VCaP (cell line): ENCODE measurements around the gene PLXNC1.

Source experiments
- H3K27ac ChIP-seq: fragments of 450-650 bp; 2 replicates; pipeline ENCODE4 v1.5.1; 2017
- TF ChIP-seq, protein P1 (sequence below): fragments of 450-650 bp; conservative IDR thresholded peaks from 2 replicates; pipeline ENCODE4 v1.5.1; 2017; ENCODE audit warnings: mild to moderate bottlenecking, moderate library complexity

Gene PLXNC1

DNA sequence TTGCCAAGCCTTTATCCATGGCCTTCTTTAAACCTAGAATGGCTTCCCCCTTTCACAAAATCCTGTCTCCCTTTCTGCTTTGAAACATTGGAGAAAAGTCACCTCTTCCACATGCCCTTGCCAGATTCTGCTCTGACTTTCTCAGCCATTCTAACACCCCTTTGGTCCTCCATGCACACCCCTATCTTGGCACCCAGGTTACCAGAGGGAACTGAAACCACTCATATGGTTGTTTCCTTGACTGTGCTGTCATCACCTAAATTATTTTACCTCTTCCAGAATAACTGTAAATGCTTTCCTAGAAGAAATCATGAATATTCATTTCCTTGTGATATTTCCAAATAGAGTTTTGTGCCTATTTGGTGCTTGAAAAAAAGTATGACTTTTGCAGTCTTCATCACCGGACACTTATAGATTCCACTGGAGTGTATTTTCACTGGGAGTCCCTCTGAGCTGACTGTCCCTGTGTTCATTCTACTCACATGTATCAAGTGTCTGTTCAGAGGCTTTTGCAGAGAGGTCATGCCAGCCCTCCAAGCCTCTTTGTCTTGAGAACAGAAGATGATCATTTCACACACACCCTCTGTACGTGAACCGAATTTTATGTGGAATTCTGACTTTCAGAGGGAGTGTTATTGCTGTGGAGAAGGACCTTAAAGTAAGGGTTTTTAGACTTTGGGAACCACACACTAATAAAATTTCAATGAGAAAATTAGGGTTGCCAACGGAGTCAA, 74.1 kb downstream of the PLXNC1 start:
- TF ChIP-seq, protein P1, sequence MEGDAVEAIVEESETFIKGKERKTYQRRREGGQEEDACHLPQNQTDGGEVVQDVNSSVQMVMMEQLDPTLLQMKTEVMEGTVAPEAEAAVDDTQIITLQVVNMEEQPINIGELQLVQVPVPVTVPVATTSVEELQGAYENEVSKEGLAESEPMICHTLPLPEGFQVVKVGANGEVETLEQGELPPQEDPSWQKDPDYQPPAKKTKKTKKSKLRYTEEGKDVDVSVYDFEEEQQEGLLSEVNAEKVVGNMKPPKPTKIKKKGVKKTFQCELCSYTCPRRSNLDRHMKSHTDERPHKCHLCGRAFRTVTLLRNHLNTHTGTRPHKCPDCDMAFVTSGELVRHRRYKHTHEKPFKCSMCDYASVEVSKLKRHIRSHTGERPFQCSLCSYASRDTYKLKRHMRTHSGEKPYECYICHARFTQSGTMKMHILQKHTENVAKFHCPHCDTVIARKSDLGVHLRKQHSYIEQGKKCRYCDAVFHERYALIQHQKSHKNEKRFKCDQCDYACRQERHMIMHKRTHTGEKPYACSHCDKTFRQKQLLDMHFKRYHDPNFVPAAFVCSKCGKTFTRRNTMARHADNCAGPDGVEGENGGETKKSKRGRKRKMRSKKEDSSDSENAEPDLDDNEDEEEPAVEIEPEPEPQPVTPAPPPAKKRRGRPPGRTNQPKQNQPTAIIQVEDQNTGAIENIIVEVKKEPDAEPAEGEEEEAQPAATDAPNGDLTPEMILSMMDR: no peak
- no peak overlapping the region for H3K27ac ChIP-seq

DNA sequence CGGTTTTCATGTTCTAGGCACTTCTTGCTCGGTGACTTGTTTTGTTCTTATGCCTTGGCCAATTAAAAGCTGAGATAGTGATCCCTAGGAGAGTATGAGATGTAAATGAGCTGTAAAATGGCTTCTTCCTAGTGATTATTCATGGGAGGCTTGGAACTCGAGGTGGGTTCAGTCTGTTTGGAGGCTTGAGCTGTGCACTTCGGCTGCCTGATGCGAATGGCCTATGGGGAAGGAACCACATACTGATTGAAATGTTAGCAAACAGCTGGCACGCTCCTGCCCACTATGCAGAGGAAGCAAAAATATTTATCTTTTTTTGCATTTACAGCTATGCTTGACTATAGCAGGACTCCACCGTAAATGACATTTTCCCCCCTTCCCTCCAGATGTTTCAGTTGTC, 75.5 kb downstream of the PLXNC1 start:
- TF ChIP-seq, protein P1: no peak
- H3K27ac ChIP-seq: no peak overlapping the region

DNA sequence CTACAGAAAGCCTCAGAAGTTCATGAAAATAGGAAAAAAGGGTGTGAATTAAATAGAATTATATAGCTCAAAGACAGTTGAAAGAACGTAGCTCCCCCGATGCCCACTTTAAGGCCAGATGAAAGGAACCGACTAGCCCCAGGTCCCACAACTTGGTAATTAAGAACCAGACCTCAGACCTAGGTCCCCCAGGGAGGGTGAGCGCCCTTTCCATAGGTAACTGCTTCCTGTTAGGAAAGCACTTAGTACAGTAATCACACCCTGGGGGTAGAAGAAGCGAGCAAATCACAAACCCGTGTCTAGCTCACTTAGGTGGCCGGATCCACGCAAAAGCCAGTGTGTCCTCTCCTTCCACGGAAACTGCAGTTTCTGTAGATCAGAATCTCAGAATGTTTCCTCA, 77.1 kb downstream of the PLXNC1 start:
- H3K27ac ChIP-seq: no peak overlapping the region

GRCh38 chr12:94225947-94226630, 77.7 kb downstream of the PLXNC1 start:
- TF ChIP-seq, protein P1: no peak
- no peak overlapping the region for H3K27ac ChIP-seq

More for the DNA sequence above, 77.1 kb downstream of the PLXNC1 start:
- TF ChIP-seq, protein P1: no peak

- TF ChIP-seq, protein P1: no peak
Measured at GRCh38 chr12:94227066-94227465, 78.7 kb downstream of the PLXNC1 start.

DNA sequence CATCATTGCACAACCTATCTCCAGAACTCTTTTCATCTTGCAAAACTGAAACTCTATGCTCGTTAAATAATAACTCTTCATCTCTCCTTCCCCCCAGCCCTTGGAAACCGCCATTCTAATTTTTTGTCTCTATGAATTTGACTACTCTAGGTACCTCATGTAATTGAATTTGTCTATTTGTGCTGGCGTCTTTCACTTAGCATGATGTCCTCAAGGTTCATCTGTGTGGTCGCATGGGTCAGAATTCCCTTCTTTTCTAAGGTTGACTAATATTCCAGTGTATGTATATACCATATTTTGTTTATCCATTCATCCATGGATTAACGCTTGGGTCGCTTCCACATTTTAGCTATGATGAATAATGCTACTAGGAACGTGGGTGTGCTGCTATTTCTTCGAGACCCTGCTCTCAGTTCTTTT, 80.1 kb downstream of the PLXNC1 start:
- no peak overlapping the region for H3K27ac ChIP-seq
- TF ChIP-seq, protein P1: no peak

More at GRCh38 chr12:94227066-94227465, 78.7 kb downstream of the PLXNC1 start:
- H3K27ac ChIP-seq: no peak overlapping the region

DNA sequence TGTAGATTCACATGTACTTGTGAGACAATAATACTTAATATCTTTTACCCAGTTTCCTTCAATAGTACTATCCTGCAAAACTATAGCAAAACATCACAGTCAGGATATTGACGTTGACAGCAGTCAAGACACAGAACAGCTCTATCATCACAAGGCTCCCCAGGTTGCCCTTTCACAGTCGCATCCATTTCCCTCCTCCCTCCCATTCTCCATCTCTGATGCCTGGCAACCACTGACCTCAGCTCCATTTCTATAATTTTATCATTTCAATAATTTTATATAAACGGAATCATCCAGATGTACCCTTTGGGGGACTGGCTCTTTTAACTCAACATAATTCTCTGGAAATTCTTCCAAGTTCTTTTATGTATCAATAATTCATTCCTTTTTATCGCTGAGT, 81.5 kb downstream of the PLXNC1 start:
- TF ChIP-seq, protein P1: no peak
- no peak overlapping the region for H3K27ac ChIP-seq
